SK-N-SH (cell line): ENCODE results near the gene IQCK. TPM values are rescaled to one million over a fixed set of nuclear protein-coding genes. Genes with fewer than 3 reads are reported as not detected.

Source experiments
- CTCF ChIA-PET: fragments of 300-600, 350-600 bp; formaldehyde crosslinking; extraction: SDS; loops from one replicate; lab custom pipeline; 2021; lab: Yijun Ruan, JAX
- POLR2A ChIA-PET: fragments of 350-600 bp; sonication (Branson Sonifier 250); formaldehyde crosslinking; extraction: SDS; loops from one replicate; lab custom pipeline; 2020; ENCODE audit warnings: antibody characterized with exemption, inconsistent platforms; lab: Yijun Ruan, JAX
- DNase-seq: peaks from one replicate; pipeline ENCODE4 v3.0.0; 2012
- H2AFZ ChIP-seq: fragments of 200-600 bp; sonication (generic); 2 replicates; pipeline ENCODE4 v1.8.1; 2016; ENCODE audit warnings: antibody characterized with exemption, mild to moderate bottlenecking, low read depth
- H3F3A ChIP-seq: fragments of 200-600 bp; sonication (generic); replicated peaks from 2 replicates; pipeline ENCODE3; 2016; ENCODE audit warnings: antibody characterized with exemption, mild to moderate bottlenecking; ENCODE audit not compliant: insufficient read depth
- H3K27ac ChIP-seq, 2 experiments: fragments of 200-500 bp in 1 of 2; fragments of 200-600 bp in 1 of 2; sonication (Bioruptor generic) in 1 of 2; sonication (generic), shearing (Covaris generic) in 1 of 2; 2 replicates each; pipeline versions ENCODE4 v1.5.1 to v1.6.1; 2014 to 2016; ENCODE audit warnings: low read depth in 2 of 2, inconsistent platforms in 1 of 2, low read length in 1 of 2, mild to moderate bottlenecking in 1 of 2, mixed read lengths in 1 of 2
- H3K27me3 ChIP-seq: fragments of 200-600 bp; sonication (generic), shearing (Covaris generic); 2 replicates; pipeline ENCODE4 v1.6.1; 2016; ENCODE audit warnings: mixed run types; ENCODE audit not compliant: insufficient read depth
- H3K36me3 ChIP-seq, 2 experiments: fragments of 200-500 bp in 1 of 2; fragments of 200-600 bp in 1 of 2; sonication (Bioruptor generic) in 1 of 2; sonication (generic) in 1 of 2; replicated peaks in 1 of 2; 2 replicates each; pipeline versions ENCODE3 to v1.5.1; 2014 to 2016; ENCODE audit warnings: low read length in 1 of 2, mild to moderate bottlenecking in 1 of 2; ENCODE audit not compliant: insufficient read depth in 2 of 2, control insufficient read depth in 1 of 2
- H3K4me1 ChIP-seq, 2 experiments: fragments of 200-500 bp in 1 of 2; fragments of 200-600 bp in 1 of 2; sonication (Bioruptor generic) in 1 of 2; sonication (generic), shearing (Covaris generic) in 1 of 2; 2 replicates each; pipeline versions ENCODE4 v1.5.1 to v1.6.1; 2014 to 2016; ENCODE audit warnings: low read depth in 1 of 2, low read length in 1 of 2, mixed run types in 1 of 2; ENCODE audit not compliant: insufficient read depth in 2 of 2, control insufficient read depth in 1 of 2
- H3K4me2 ChIP-seq: fragments of 200-600 bp; sonication (generic), shearing (Covaris generic); 2 replicates; pipeline ENCODE4 v1.6.1; 2017; ENCODE audit warnings: mixed run types
- H3K4me3 ChIP-seq, 2 experiments: fragments of 200-500 bp in 1 of 2; fragments of 200-600 bp in 1 of 2; sonication (Bioruptor generic) in 1 of 2; sonication (generic), shearing (Covaris generic) in 1 of 2; 2 replicates each; pipeline versions ENCODE4 v1.5.1 to v1.8.1; 2014 to 2016; ENCODE audit warnings: low read depth in 2 of 2, inconsistent platforms in 1 of 2, low read length in 1 of 2, mild to moderate bottlenecking in 1 of 2, mixed read lengths in 1 of 2, moderate library complexity in 1 of 2
- H3K79me2 ChIP-seq: fragments of 200-600 bp; sonication (generic); 2 replicates; pipeline ENCODE4 v1.8.1; 2017; ENCODE audit warnings: mild to moderate bottlenecking; ENCODE audit not compliant: insufficient read depth
- H3K9ac ChIP-seq: fragments of 200-600 bp; sonication (generic); 2 replicates; pipeline ENCODE4 v1.6.1; 2017; ENCODE audit warnings: mixed run types
- H3K9me2 ChIP-seq: fragments of 200-600 bp; sonication (generic); 2 replicates; pipeline ENCODE4 v1.6.1; 2017; ENCODE audit warnings: mixed run types
- H3K9me3 ChIP-seq: fragments of 200-600 bp; sonication (generic); 2 replicates; pipeline ENCODE4 v1.6.1; 2017; ENCODE audit warnings: mixed run types, mild to moderate bottlenecking, moderate library complexity
- H4K20me1 ChIP-seq: fragments of 200-600 bp; sonication (generic); 2 replicates; pipeline ENCODE4 v1.6.1; 2017; ENCODE audit warnings: mild to moderate bottlenecking, mixed run types; ENCODE audit not compliant: insufficient read depth
- CTCF ChIP-seq: fragments of 200-600 bp; sonication (generic); IDR thresholded peaks from 2 replicates; pipeline ENCODE4 v1.6.1; 2017; ENCODE audit warnings: antibody characterized with exemption, mild to moderate bottlenecking, moderate library complexity
- EP300 ChIP-seq, 2 experiments: IDR thresholded peaks; 2 replicates each; pipeline versions ENCODE4 v1.4.0 to v1.6.1; 2012; ENCODE audit warnings: borderline replicate concordance in 1 of 2, low read depth in 1 of 2, low read length in 1 of 2
- FOXM1 ChIP-seq: IDR thresholded peaks from 2 replicates; pipeline ENCODE4 v1.4.0; 2012; ENCODE audit warnings: low read depth, mild to moderate bottlenecking
- MAX ChIP-seq: IDR thresholded peaks from 2 replicates; pipeline ENCODE4 v1.4.0; 2012; ENCODE audit warnings: low read depth
- NFIC ChIP-seq: IDR thresholded peaks from 2 replicates; pipeline ENCODE4 v1.4.0; 2012; ENCODE audit warnings: borderline replicate concordance
- PBX3 ChIP-seq: IDR thresholded peaks from 2 replicates; pipeline ENCODE4; 2012
- POLR2AphosphoS5 ChIP-seq: IDR thresholded peaks from 2 replicates; pipeline ENCODE4 v1.6.1; 2012; ENCODE audit warnings: low read depth, low read length
- REST ChIP-seq: IDR thresholded peaks from 2 replicates; pipeline ENCODE4 v1.6.1; 2012; ENCODE audit warnings: mild to moderate bottlenecking, low read depth, low read length, moderate library complexity
- RXRA ChIP-seq: IDR thresholded peaks from 2 replicates; pipeline ENCODE4 v1.4.0; 2012; ENCODE audit warnings: low read depth, mild to moderate bottlenecking, borderline replicate concordance
- TAF1 ChIP-seq: IDR thresholded peaks from 2 replicates; pipeline ENCODE4 v1.6.1; 2012; ENCODE audit warnings: low read depth, mild to moderate bottlenecking, low read length, moderate library complexity, borderline replicate concordance
- USF1 ChIP-seq: IDR thresholded peaks from 2 replicates; pipeline ENCODE4 v1.4.0; 2012; ENCODE audit warnings: low read depth, borderline replicate concordance
- USF2 ChIP-seq: fragments of 150-350 bp; IDR thresholded peaks from 2 replicates; pipeline ENCODE4 v1.6.1; 2017; ENCODE audit warnings: antibody characterized with exemption, low read length, low read depth, borderline replicate concordance
- ZBTB33 ChIP-seq: IDR thresholded peaks from 2 replicates; pipeline ENCODE4 v1.4.0; 2012; ENCODE audit warnings: low read depth, borderline replicate concordance
- WGBS: methylation state at CpG from one replicate; pipeline ENCODE4 v1.1.6; 2017; ENCODE audit warnings: low lambda C conversion rate; 5-methylcytosine and 5-hydroxymethylcytosine counted together
- polyA plus RNA-seq, 3 experiments: library from polyadenylated mRNA; depleted of rRNA; stranded (reverse); fragments of >200 nt; gene quantifications; 2 replicates each; pipeline ENCODE4 v1.2.3, GENCODE V29; 2012

IQCK gene
- polyA plus RNA-seq, 1 of the 3 experiments (the other 2 are of a cell fraction): 7.3 TPM

- no peak for TF ChIP-seq ZBTB33
- no peak for TF ChIP-seq USF2
Observed at GRCh38 chr16:19886073-19886941, 168.2 kb downstream of the IQCK start (continued).

- H3K4me1 ChIP-seq: peaks cover 0 to 3% of the 10 kb centered on the region in 2 experiments; a peak in 1 of 4 replicates
- H3F3A ChIP-seq: no peaks in the 10 kb centered on the region
- no peak overlapping the region for H3K4me2 ChIP-seq
- H3K9me3 ChIP-seq: no peaks in the 10 kb centered on the region
- POLR2A ChIA-PET: no interaction called here
- H3K9me2 ChIP-seq: no peaks in the 10 kb centered on the region
- no peaks in the 10 kb centered on the region for H3K27me3 ChIP-seq
- no peak for TF ChIP-seq CTCF
- TF ChIP-seq NFIC: no peak
- no peak for TF ChIP-seq RXRA
- TF ChIP-seq POLR2AphosphoS5: no peak
- no peak for TF ChIP-seq PBX3
- TF ChIP-seq EP300 (IDR thresholded peaks at IDR 0.05; ENCODE audit: borderline replicate concordance in 1 of 2, low read depth in 1 of 2, low read length in 1 of 2): no peak
- no peak for TF ChIP-seq USF1
- TF ChIP-seq ZBTB33: no peak
- no peak for TF ChIP-seq FOXM1
- no peak for TF ChIP-seq MAX
- TF ChIP-seq TAF1: no peak
- TF ChIP-seq REST: no peak
- TF ChIP-seq, all 33 proteins: peak for 0
- H3K79me2 ChIP-seq: no peaks in the 10 kb centered on the region
- no peaks in the 10 kb centered on the region for H3K36me3 ChIP-seq
- WGBS: 58% methylated on average over 3 of the region's 3 CpGs
- no peak overlapping the region for H3K9ac ChIP-seq
- H3K4me3 ChIP-seq: no peak overlapping the region
- H4K20me1 ChIP-seq: no peaks in the 10 kb centered on the region
- CTCF ChIA-PET: interaction anchor here (1.7 to 3.6 kb wide), 4 partner anchors 11 to 333 kb away, joined by 4 to 17 read pairs (median 10); partner anchors contain the start of gene VPS35L
- no peak overlapping the region for H3K27ac ChIP-seq
- H2AFZ ChIP-seq: no peak overlapping the region
- no peak for DNase-seq
Observed at GRCh38 chr16:19888834-19889233, 170.8 kb downstream of the IQCK start.
